PC-3 (cell line): ENCODE results near the gene AADAC. TPM values are rescaled to one million over a fixed set of nuclear protein-coding genes. Genes with fewer than 3 reads are reported as not detected.

Source experiments
- ATAC-seq: fragments of 200-7000 bp; cut with Tn5 transposase; 2 replicates; pipeline ENCODE4 v1.9.1; 2020; ENCODE audit warnings: mild to moderate bottlenecking, moderate library complexity
- BruUV-seq: library from RNA; stranded (reverse); fragments of 400-500 nt; replicated peaks from 2 replicates; lab custom pipeline; 2021; lab: Mats Ljungman, UMichigan
- CTCF ChIA-PET: fragments of 300-600 bp; sonication (Branson Sonifier 250); formaldehyde crosslinking; loops from one replicate; lab custom pipeline; 2022; ENCODE audit warnings: antibody characterized with exemption; lab: Charles Lee
- POLR2A ChIA-PET: fragments of 300-600 bp; sonication (Branson Sonifier 250); formaldehyde crosslinking; loops from one replicate; lab custom pipeline; 2022; ENCODE audit warnings: antibody characterized with exemption; ENCODE audit not compliant: unreplicated experiment; lab: Charles Lee
- DNase-seq: peaks from one replicate; pipeline ENCODE4 v3.0.0-alpha.2; 2015
- H2AFZ ChIP-seq: fragments of 300-600 bp; sonication (generic); 2 replicates; pipeline ENCODE4 v1.6.0; 2016; ENCODE audit warnings: antibody characterized with exemption, low read length
- H3F3A ChIP-seq: fragments of 300-600 bp; sonication (generic); one replicate; pipeline ENCODE4 v1.6.0; 2017; ENCODE audit warnings: antibody characterized with exemption, low read length, control low read depth, mild to moderate bottlenecking; ENCODE audit not compliant: unreplicated experiment
- H3K27ac ChIP-seq: fragments of 300-600 bp; sonication (generic); 2 replicates; pipeline ENCODE4 v1.5.1; 2016; ENCODE audit warnings: mild to moderate bottlenecking, low read length
- H3K27me3 ChIP-seq: fragments of 300-600 bp; sonication (generic); 2 replicates; pipeline ENCODE4 v1.6.1; 2016; ENCODE audit warnings: low read length, mixed read lengths
- H3K36me3 ChIP-seq: fragments of 300-600 bp; sonication (generic); 2 replicates; pipeline ENCODE4 v1.6.1; 2016; ENCODE audit warnings: low read depth, mixed run types, low read length, mixed read lengths
- H3K4me1 ChIP-seq: fragments of 300-600 bp; sonication (generic); 2 replicates; pipeline ENCODE4 v1.5.1; 2016; ENCODE audit warnings: low read length; ENCODE audit not compliant: insufficient read depth
- H3K4me2 ChIP-seq: fragments of 300-600 bp; sonication (generic); 2 replicates; pipeline ENCODE4 v1.6.0; 2016; ENCODE audit warnings: low read length
- H3K4me3 ChIP-seq: fragments of 300-600 bp; sonication (generic); 2 replicates; pipeline ENCODE4 v1.5.1; 2016; ENCODE audit warnings: mild to moderate bottlenecking, low read length, mixed read lengths
- H3K79me2 ChIP-seq: fragments of 300-600 bp; sonication (generic); 2 replicates; pipeline ENCODE4 v1.6.1; 2017; ENCODE audit warnings: low read length, mixed read lengths
- H3K9ac ChIP-seq: fragments of 300-600 bp; sonication (generic); 2 replicates; pipeline ENCODE4 v1.6.0; 2016; ENCODE audit warnings: mild to moderate bottlenecking, low read length
- H3K9me2 ChIP-seq: fragments of 300-600 bp; sonication (generic); replicated peaks from 2 replicates; pipeline ENCODE4 v1.6.1; 2016; ENCODE audit warnings: mixed run types, low read length, mixed read lengths
- H3K9me3 ChIP-seq: fragments of 300-600 bp; sonication (generic); 2 replicates; pipeline ENCODE4 v1.6.1; 2016; ENCODE audit warnings: low read length, mixed read lengths
- H4K20me1 ChIP-seq: fragments of 300-600 bp; sonication (generic); 2 replicates; pipeline ENCODE4 v1.6.1; 2016; ENCODE audit warnings: low read length, mixed read lengths
- EZH2 ChIP-seq: fragments of 300-600 bp; sonication (generic); IDR thresholded peaks from one replicate; pipeline ENCODE4 v1.6.1; 2017; ENCODE audit warnings: antibody characterized with exemption, mild to moderate bottlenecking, low read length; ENCODE audit not compliant: unreplicated experiment
- EZH2phosphoT487 ChIP-seq: fragments of 300-600 bp; sonication (generic); IDR thresholded peaks from 2 replicates; pipeline ENCODE4 v1.6.1; 2018; ENCODE audit warnings: mild to moderate bottlenecking, antibody characterized with exemption, low read length, borderline replicate concordance
- intact Hi-C: fragments of 100-400 bp; cut with micrococcal nuclease; formaldehyde crosslinking; loops from 2 replicates; pipeline ENCODE4 v1.9.0; 2023
- total RNA-seq: library from RNA; depleted of rRNA; stranded (reverse); fragments of >200 nt; gene quantifications from 2 replicates; pipeline ENCODE4 v1.2.3, GENCODE V29; 2014
- TF ChIP-seq, protein P1 (sequence below): fragments of 300-600 bp; sonication (generic); conservative IDR thresholded peaks from 2 replicates; pipeline ENCODE4 v1.5.1; 2017; ENCODE audit warnings: antibody characterized with exemption, low read depth, mild to moderate bottlenecking, low read length

Gene AADAC
- total RNA-seq, 1 experiment from 2014 or later: 0.18 TPM

DNA sequence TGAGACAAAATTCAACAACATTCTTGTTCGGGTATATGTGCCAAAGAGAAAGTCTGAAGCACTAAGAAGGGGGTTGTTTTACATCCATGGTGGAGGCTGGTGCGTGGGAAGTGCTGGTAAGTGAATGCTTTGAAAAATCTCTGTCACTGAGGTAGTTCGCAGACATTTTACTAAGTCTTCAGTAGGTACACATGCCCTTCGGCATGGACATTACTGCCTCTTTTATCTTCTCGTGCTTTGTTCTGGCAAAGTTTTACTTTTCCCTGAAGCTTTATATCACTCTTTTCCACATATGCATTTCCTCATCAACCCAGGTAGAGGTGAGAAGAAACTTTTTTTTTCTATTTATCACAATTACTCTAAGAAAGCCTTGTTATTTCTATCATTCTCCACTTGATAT is 3.6 kb downstream of the AADAC start:
- H3K9me3 ChIP-seq: no peaks in the 10 kb centered on the region
- ChIA-PET POLR2A (no interaction called here), CTCF (no interaction called here)
- peaks cover 29% of the 10 kb centered on the region for H3K4me1 ChIP-seq
- H3K4me2 ChIP-seq: no peak overlapping the region
- H3K27ac ChIP-seq: no peak overlapping the region
- ATAC-seq (no peak), DNase-seq (no peak)
- no peaks in the 10 kb centered on the region for H4K20me1 ChIP-seq
- H3F3A ChIP-seq: no peaks in the 10 kb centered on the region
- no peak overlapping the region for H3K4me3 ChIP-seq
- no peak overlapping the region for H3K9ac ChIP-seq
- intact Hi-C loops: no loop called here
- H3K36me3 ChIP-seq: no peaks in the 10 kb centered on the region
- no peaks in the 10 kb centered on the region for H3K27me3 ChIP-seq
- no TSS peak for BruUV-seq
- no peaks in the 10 kb centered on the region for H3K9me2 ChIP-seq
- H2AFZ ChIP-seq: no peak overlapping the region
- no peak for TF ChIP-seq EZH2
- TF ChIP-seq, protein P1, sequence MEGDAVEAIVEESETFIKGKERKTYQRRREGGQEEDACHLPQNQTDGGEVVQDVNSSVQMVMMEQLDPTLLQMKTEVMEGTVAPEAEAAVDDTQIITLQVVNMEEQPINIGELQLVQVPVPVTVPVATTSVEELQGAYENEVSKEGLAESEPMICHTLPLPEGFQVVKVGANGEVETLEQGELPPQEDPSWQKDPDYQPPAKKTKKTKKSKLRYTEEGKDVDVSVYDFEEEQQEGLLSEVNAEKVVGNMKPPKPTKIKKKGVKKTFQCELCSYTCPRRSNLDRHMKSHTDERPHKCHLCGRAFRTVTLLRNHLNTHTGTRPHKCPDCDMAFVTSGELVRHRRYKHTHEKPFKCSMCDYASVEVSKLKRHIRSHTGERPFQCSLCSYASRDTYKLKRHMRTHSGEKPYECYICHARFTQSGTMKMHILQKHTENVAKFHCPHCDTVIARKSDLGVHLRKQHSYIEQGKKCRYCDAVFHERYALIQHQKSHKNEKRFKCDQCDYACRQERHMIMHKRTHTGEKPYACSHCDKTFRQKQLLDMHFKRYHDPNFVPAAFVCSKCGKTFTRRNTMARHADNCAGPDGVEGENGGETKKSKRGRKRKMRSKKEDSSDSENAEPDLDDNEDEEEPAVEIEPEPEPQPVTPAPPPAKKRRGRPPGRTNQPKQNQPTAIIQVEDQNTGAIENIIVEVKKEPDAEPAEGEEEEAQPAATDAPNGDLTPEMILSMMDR: no peak
- no peak for TF ChIP-seq EZH2phosphoT487
- no peaks in the 10 kb centered on the region for H3K79me2 ChIP-seq

DNA sequence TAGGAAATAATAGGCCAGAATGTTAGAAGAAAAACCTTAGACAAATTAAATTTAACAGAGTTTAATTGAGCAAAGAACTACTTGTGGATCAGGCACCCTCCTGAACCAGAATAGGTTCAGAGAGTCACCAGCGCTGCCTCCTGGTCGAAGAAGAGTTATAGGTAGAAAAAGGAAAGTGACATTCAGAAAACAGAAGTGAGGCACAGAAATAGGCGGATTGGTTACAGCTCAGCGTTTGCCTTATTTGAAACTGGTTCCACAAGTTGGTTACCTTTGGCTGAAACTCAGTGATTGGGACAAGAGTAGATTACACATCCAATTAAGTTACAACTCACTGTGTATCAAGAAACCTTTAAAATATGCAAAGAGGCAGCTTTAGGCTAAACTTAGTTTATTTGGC is 4.4 kb downstream of the AADAC start:
- H3K4me3 ChIP-seq: no peak overlapping the region
- ChIA-PET CTCF (no interaction called here), POLR2A (interaction anchor here (0.6 kb wide), 1 partner anchor 293 kb away, joined by 10 read pairs; no protein-coding TSS in a partner anchor)
- no peak overlapping the region for H3K9ac ChIP-seq
- no peaks in the 10 kb centered on the region for H3K9me3 ChIP-seq
- H2AFZ ChIP-seq: peak overlapping the region; percentile 29; the same call in 1 of the 2 replicates
- TF ChIP-seq EZH2 (no peak), EZH2phosphoT487 (no peak)
- TF ChIP-seq, protein P1: no peak; the same call in 1 of the 2 replicates
- DNase-seq (peak; percentile 72), ATAC-seq (no peak)
- H3K36me3 ChIP-seq: no peaks in the 10 kb centered on the region
- H3F3A ChIP-seq: no peaks in the 10 kb centered on the region
- no peaks in the 10 kb centered on the region for H3K9me2 ChIP-seq
- H3K4me1 ChIP-seq: peaks cover 29% of the 10 kb centered on the region
- no peaks in the 10 kb centered on the region for H3K79me2 ChIP-seq
- intact Hi-C loops: no loop called here
- H3K27me3 ChIP-seq: no peaks in the 10 kb centered on the region
- BruUV-seq: no TSS peak
- no peak overlapping the region for H3K27ac ChIP-seq
- no peaks in the 10 kb centered on the region for H4K20me1 ChIP-seq
- H3K4me2 ChIP-seq: peak overlapping the region; percentile 23; the same call in 1 of the 2 replicates

DNA sequence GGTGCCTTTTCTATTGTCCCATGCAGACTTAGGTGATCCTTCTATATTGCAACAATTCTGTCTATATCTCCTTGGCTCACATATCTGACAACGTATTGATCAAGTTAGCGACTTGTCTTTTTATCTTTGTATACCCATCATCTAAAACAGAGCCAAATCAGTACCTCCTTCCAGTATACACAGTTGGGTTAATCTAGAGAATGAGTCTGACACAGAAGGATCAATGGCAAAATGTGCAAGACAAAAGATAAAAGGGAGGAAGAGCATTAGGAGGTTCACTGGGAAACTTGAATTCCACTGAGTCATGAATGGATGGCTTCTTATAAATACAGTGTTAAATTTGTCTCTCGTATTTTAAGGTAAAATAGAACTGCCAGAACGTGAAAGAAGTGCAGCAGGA is 6.0 kb downstream of the AADAC start:
- no peak overlapping the region for H3K4me3 ChIP-seq
- H3K4me1 ChIP-seq: peaks cover 24% of the 10 kb centered on the region
- TF ChIP-seq, protein P1: no peak
- TF ChIP-seq EZH2phosphoT487 (no peak), EZH2 (no peak)
- ChIA-PET POLR2A (no interaction called here), CTCF (no interaction called here)
- DNase-seq (no peak), ATAC-seq (no peak)
- no peaks in the 10 kb centered on the region for H4K20me1 ChIP-seq
- H3K9me3 ChIP-seq: no peaks in the 10 kb centered on the region
- no peaks in the 10 kb centered on the region for H3K9me2 ChIP-seq
- BruUV-seq: no TSS peak
- intact Hi-C loops: no loop called here
- no peak overlapping the region for H2AFZ ChIP-seq
- no peaks in the 10 kb centered on the region for H3K27me3 ChIP-seq
- no peak overlapping the region for H3K9ac ChIP-seq
- H3K27ac ChIP-seq: no peak overlapping the region
- no peaks in the 10 kb centered on the region for H3K79me2 ChIP-seq
- H3K36me3 ChIP-seq: no peaks in the 10 kb centered on the region
- no peak overlapping the region for H3K4me2 ChIP-seq
- H3F3A ChIP-seq: no peaks in the 10 kb centered on the region
